GM21381 (cell line): Measurements from ENCODE around the gene GUCY2D.
"Not testable (repeated sequence)": the region's sequence is repeated elsewhere in the genome, so short reads cannot be mapped to it uniquely, and the experiment has no call there.

ENCODE experiments used
- ATAC-seq: cut with Tn5 transposase; IDR thresholded peaks from one replicate; pipeline ENCODE4 v1.9.1; 2021; ENCODE audit warnings: mild to moderate bottlenecking, moderate library complexity; ENCODE audit not compliant: unreplicated experiment

The GUCY2D gene

GRCh38 chr17:8001976-8002720, at the start of gene GUCY2D:
Gene GUCY2D (plus strand): TSS chr17:8002615. CDS start chr17:8003048, 433 bp downstream.
- ATAC-seq: no peak

GRCh38 chr17:7953266-7953665, 49.1 kb upstream of the GUCY2D start:
- not testable (repeated sequence) for ATAC-seq

- ATAC-seq: no peak
Observed at GRCh38 chr17:7955414-7956227, 46.8 kb upstream of the GUCY2D start.

- ATAC-seq: no peak
Observed at GRCh38 chr17:7956228-7956965, 46.0 kb upstream of the GUCY2D start.

- ATAC-seq: no peak
Observed at GRCh38 chr17:7959503-7960253, 42.7 kb upstream of the GUCY2D start.

- no peak for ATAC-seq
Observed at GRCh38 chr17:7961421-7961820, 41.0 kb upstream of the GUCY2D start.

GRCh38 chr17:7967751-7968150, 34.7 kb upstream of the GUCY2D start:
- no peak for ATAC-seq

GRCh38 chr17:7969433-7969832, 33.0 kb upstream of the GUCY2D start:
- ATAC-seq: no peak

GRCh38 chr17:7971651-7972050, 30.8 kb upstream of the GUCY2D start:
- ATAC-seq: no peak

GRCh38 chr17:7972131-7972785, 30.2 kb upstream of the GUCY2D start:
- ATAC-seq: no peak

GRCh38 chr17:7974638-7975131, 27.7 kb upstream of the GUCY2D start:
- ATAC-seq: no peak

- no peak for ATAC-seq
Observed at GRCh38 chr17:7977039-7977438, 25.4 kb upstream of the GUCY2D start.

GRCh38 chr17:7977805-7978204, 24.6 kb upstream of the GUCY2D start:
- ATAC-seq: no peak

- ATAC-seq: no peak
Observed at GRCh38 chr17:7982173-7982572, 20.2 kb upstream of the GUCY2D start.

GRCh38 chr17:7982666-7983065, 19.7 kb upstream of the GUCY2D start:
- no peak for ATAC-seq

GRCh38 chr17:7984904-7985303, 17.5 kb upstream of the GUCY2D start:
- no peak for ATAC-seq

GRCh38 chr17:7987112-7987893, 15.1 kb upstream of the GUCY2D start:
- ATAC-seq: no peak

GRCh38 chr17:7988750-7989178, 13.7 kb upstream of the GUCY2D start:
- no peak for ATAC-seq
